CD14-positive monocyte (primary cell): ENCODE data around the gene SCN1B. TPM values are rescaled to one million over a fixed set of nuclear protein-coding genes. Genes with fewer than 3 reads are reported as not detected.

Experiments
- DNase-seq, 3 donors: peaks; one replicate each; pipeline ENCODE4 v3.0.0-alpha.2; 2011 to 2022
- H2AFZ ChIP-seq: 2 replicates; pipeline ENCODE4 v1.6.0; 2012; ENCODE audit warnings: mild to moderate bottlenecking, low read depth, low read length, inconsistent platforms; ENCODE audit not compliant: insufficient read depth, poor library complexity, severe bottlenecking
- H3K27ac ChIP-seq, 2 donors: 1 replicate in 1 of 2; 2 replicates in 1 of 2; pipeline ENCODE4 v1.5.1; 2012 to 2013; ENCODE audit warnings: low read length in 2 of 2, control low read depth in 1 of 2, inconsistent platforms in 1 of 2, low read depth in 1 of 2, mild to moderate bottlenecking in 1 of 2
- H3K27me3 ChIP-seq, 2 donors: one replicate each; pipeline versions ENCODE4 v1.6.0 to v1.6.1; 2011 to 2013; ENCODE audit warnings: low read length in 2 of 2; ENCODE audit not compliant: control insufficient read depth in 2 of 2, insufficient read depth in 2 of 2
- H3K36me3 ChIP-seq, 2 donors: replicated peaks in 1 of 2; 1 replicate in 1 of 2; 2 replicates in 1 of 2; pipeline versions ENCODE4 v1.5.1 to v1.6.1; 2012 to 2013; ENCODE audit warnings: low read length in 2 of 2, control low read depth in 1 of 2, inconsistent platforms in 1 of 2, mild to moderate bottlenecking in 1 of 2; ENCODE audit not compliant: insufficient read depth in 2 of 2, control insufficient read depth in 1 of 2
- H3K4me1 ChIP-seq, 2 donors: 1 replicate in 1 of 2; 2 replicates in 1 of 2; pipeline versions ENCODE4 v1.5.1 to v1.6.1; 2012 to 2013; ENCODE audit warnings: low read length in 2 of 2, control low read depth in 1 of 2, inconsistent platforms in 1 of 2, mild to moderate bottlenecking in 1 of 2, moderate library complexity in 1 of 2; ENCODE audit not compliant: insufficient read depth in 2 of 2, control insufficient read depth in 1 of 2
- H3K4me2 ChIP-seq: replicated peaks from 2 replicates; pipeline ENCODE3; 2012; ENCODE audit warnings: low read length, moderate library complexity, mild to moderate bottlenecking; ENCODE audit not compliant: poor library complexity, severe bottlenecking; ENCODE audit errors: extremely low read depth
- H3K4me3 ChIP-seq, 3 experiments: fragments of 200-600 bp in 1 of 3; sonication (generic) in 1 of 3; replicated peaks in 1 of 3; 1 replicate in 2 of 3; 2 replicates in 1 of 3; pipeline ENCODE4 v1.5.1; 2011 to 2013; ENCODE audit warnings: low read length in 3 of 3, mild to moderate bottlenecking in 3 of 3, control low read depth in 2 of 3, low read depth in 2 of 3, inconsistent platforms in 1 of 3, moderate library complexity in 1 of 3
- H3K79me2 ChIP-seq: 2 replicates; pipeline ENCODE4 v1.6.0; 2012; ENCODE audit warnings: mild to moderate bottlenecking, control low read depth, inconsistent platforms, low read length, moderate library complexity; ENCODE audit not compliant: insufficient read depth
- H3K9ac ChIP-seq: 2 replicates; pipeline ENCODE4 v1.6.0; 2017; ENCODE audit warnings: low read length, mild to moderate bottlenecking; ENCODE audit not compliant: insufficient read depth, poor library complexity, severe bottlenecking
- H3K9me3 ChIP-seq, 2 donors: replicated peaks in 1 of 2; 1 replicate in 1 of 2; 2 replicates in 1 of 2; pipeline versions ENCODE4 v1.5.1 to v1.6.1; 2012 to 2013; ENCODE audit warnings: low read length in 2 of 2, control low read depth in 1 of 2; ENCODE audit not compliant: control insufficient read depth in 1 of 2, insufficient read depth in 1 of 2
- H4K20me1 ChIP-seq: 2 replicates; pipeline ENCODE4 v1.6.0; 2012; ENCODE audit warnings: mild to moderate bottlenecking, low read length, control low read depth, moderate library complexity; ENCODE audit not compliant: insufficient read depth
- H3K27ac Mint-ChIP-seq, 7 donors: one replicate each; pipeline ENCODE4 v1.8.0; 2020; ENCODE audit warnings: mild to moderate bottlenecking in 7 of 7, mixed read lengths in 7 of 7, moderate library complexity in 6 of 7, inconsistent platforms in 2 of 7
- H3K27me3 Mint-ChIP-seq, 3 donors: one replicate each; pipeline ENCODE4 v1.8.0; 2021 to 2022; ENCODE audit warnings: low read depth in 3 of 3, mild to moderate bottlenecking in 3 of 3, mixed read lengths in 3 of 3, moderate library complexity in 3 of 3, inconsistent platforms in 1 of 3
- H3K36me3 Mint-ChIP-seq, 2 donors: one replicate each; pipeline ENCODE4 v1.8.0; 2020; ENCODE audit warnings: mixed read lengths in 2 of 2, inconsistent platforms in 1 of 2, mild to moderate bottlenecking in 1 of 2
- H3K4me1 Mint-ChIP-seq: one replicate; pipeline ENCODE4 v1.8.0; 2020; ENCODE audit warnings: mild to moderate bottlenecking, mixed read lengths
- H3K4me3 Mint-ChIP-seq, 2 donors: one replicate each; pipeline ENCODE4 v1.8.0; 2020; ENCODE audit warnings: mild to moderate bottlenecking in 2 of 2, mixed read lengths in 2 of 2, moderate library complexity in 1 of 2
- H3K9me3 Mint-ChIP-seq, 7 donors: one replicate each; pipeline ENCODE4 v1.8.0; 2020 to 2022; ENCODE audit warnings: mixed read lengths in 7 of 7, mild to moderate bottlenecking in 6 of 7, moderate library complexity in 6 of 7, inconsistent platforms in 2 of 7
- WGBS: methylation state at CpG from one replicate; pipeline ENCODE4 v1.1.5; 2013; ENCODE audit warnings: missing lambda C conversion rate; ENCODE audit not compliant: insufficient coverage; 5-methylcytosine and 5-hydroxymethylcytosine counted together
- intact Hi-C, 2 donors: fragments of 100-400 bp; cut with micrococcal nuclease; formaldehyde crosslinking; loops; one replicate each; pipeline versions ENCODE4 v1.15.0 to v1.15.1; 2023
- polyA plus RNA-seq, 3 donors: library from polyadenylated mRNA; depleted of rRNA in 1 of 3; unstranded in 2 of 3; stranded (reverse) in 1 of 3; fragments of 300-500 nt in 2 of 3; fragments of >200 nt in 1 of 3; fragmentation: Illumina TruSeq in 2 of 3; gene quantifications; 1 replicate in 2 of 3; 2 replicates in 1 of 3; pipeline ENCODE4 v1.2.3, GENCODE V29; 2012 to 2021
- TF ChIP-seq, protein P1 (sequence below): fragments of 200-600 bp; IDR thresholded peaks from one replicate; pipeline ENCODE4 v1.8.0; 2022; ENCODE audit warnings: antibody characterized with exemption, mild to moderate bottlenecking

Gene SCN1B
- polyA plus RNA-seq, 3 donors, result 0.08 to 0.68 TPM; not detected in 1

DNA sequence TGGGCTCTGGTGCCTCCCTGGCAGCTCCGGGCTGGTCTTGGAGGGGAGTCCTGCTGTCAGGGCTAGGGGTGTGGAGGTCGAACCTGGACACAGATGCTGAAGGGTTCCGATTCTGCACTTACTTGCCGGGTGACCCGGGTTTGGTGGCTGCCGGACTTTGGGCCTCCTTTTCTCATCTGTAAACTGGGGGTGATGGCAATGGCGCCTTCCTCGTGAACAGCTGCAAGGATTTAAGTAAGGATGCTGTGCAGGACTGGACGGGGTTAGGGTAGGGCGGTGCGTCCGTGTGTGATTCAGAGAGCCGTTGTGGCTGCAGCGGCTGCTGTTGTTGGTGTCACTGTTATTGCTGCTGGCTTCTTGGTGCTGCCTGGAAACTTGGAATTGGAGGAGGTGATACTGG lies 13.6 kb downstream of the SCN1B start:
- Histone ChIP-seq H3K9me3 (no peaks in the 10 kb centered on the region), H3K79me2 (no peaks in the 10 kb centered on the region), H3K27ac (no peak overlapping the region), H3K9ac (no peak overlapping the region), H3K27me3 (peaks cover 4 to 29% of the 10 kb centered on the region in 2 donors), H3K4me3 (no peak overlapping the region), H3K36me3 (no peaks in the 10 kb centered on the region), H2AFZ (no peak overlapping the region), H4K20me1 (no peaks in the 10 kb centered on the region), H3K4me2 (no peak overlapping the region), H3K4me1 (peaks cover 28% of the 10 kb centered on the region in 2 donors)
- H3K9me3 Mint-ChIP-seq, result peaks cover 0 to 3% (median 0%) of the 10 kb centered on the region in 7 donors
- DNase-seq, result no peak
- H3K27ac Mint-ChIP-seq, result peak overlapping the region in 1 of 7 donors; percentile 26
- H3K27me3 Mint-ChIP-seq, result peaks cover 24 to 42% (median 29%) of the 10 kb centered on the region in 3 donors
- 95% methylated on average over 13 of the region's 14 CpGs for WGBS
- H3K4me3 Mint-ChIP-seq, result no peak overlapping the region
- H3K36me3 Mint-ChIP-seq, result peaks cover 0 to 7% of the 10 kb centered on the region in 2 donors
- intact Hi-C loops, result no loop called here
- H3K4me1 Mint-ChIP-seq, result peaks cover 27% of the 10 kb centered on the region
- TF ChIP-seq, protein P1, sequence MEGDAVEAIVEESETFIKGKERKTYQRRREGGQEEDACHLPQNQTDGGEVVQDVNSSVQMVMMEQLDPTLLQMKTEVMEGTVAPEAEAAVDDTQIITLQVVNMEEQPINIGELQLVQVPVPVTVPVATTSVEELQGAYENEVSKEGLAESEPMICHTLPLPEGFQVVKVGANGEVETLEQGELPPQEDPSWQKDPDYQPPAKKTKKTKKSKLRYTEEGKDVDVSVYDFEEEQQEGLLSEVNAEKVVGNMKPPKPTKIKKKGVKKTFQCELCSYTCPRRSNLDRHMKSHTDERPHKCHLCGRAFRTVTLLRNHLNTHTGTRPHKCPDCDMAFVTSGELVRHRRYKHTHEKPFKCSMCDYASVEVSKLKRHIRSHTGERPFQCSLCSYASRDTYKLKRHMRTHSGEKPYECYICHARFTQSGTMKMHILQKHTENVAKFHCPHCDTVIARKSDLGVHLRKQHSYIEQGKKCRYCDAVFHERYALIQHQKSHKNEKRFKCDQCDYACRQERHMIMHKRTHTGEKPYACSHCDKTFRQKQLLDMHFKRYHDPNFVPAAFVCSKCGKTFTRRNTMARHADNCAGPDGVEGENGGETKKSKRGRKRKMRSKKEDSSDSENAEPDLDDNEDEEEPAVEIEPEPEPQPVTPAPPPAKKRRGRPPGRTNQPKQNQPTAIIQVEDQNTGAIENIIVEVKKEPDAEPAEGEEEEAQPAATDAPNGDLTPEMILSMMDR, result no peak

DNA sequence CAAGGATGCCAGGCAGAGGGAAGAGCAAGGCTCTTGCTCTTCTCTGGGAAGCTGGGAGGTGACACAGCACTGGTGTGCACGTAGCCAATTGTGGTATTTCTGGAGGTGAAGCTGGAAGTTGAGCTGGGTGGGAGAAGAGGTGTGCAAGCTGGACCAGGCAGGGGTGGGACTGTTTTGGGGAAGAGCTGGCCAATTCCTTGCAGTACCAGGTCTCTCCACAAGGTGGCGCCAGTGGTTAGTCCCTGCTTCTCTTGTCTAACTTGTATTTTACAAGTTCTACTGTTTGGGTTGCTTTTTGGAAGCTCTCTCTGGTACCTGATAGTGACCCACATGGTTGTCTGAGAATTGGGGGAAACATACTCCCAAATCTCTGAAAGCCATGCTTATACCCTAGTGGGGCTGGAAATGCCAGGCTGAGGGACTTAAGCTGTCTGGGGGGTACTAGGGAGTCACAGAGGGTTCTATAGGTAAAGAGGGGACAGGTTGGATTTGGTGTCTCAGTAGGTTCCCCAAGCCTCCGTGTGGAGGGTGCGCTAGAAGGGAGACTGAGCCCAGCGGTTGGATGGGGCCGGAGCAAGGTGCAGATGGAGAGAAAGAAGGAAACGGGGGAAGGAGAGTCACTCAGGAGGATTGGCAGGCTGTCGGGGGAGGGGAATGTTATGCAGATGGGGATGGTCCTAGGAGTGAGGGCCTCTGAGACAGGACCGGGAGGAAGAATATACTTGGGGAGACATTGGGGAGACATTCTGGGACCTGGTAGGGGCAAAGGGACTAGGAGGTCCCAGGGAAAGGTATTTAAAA lies 14.2 kb downstream of the SCN1B start:
- no peaks in the 10 kb centered on the region for H3K36me3 ChIP-seq
- H3K4me1 Mint-ChIP-seq, result peaks cover 21% of the 10 kb centered on the region
- DNase-seq, result peak; percentile 47 to 64 (median 60)
- H3K27ac Mint-ChIP-seq, result peak overlapping the region in 1 of 7 donors; percentile 57
- H4K20me1 ChIP-seq, result no peaks in the 10 kb centered on the region
- H3K9ac ChIP-seq, result no peak overlapping the region
- peaks cover 0 to 7% of the 10 kb centered on the region in 2 donors for H3K36me3 Mint-ChIP-seq
- H3K27ac ChIP-seq, result no peak overlapping the region
- peaks cover 4 to 23% of the 10 kb centered on the region in 2 donors for H3K27me3 ChIP-seq
- TF ChIP-seq, protein P1, result peak; percentile 99
- no peak overlapping the region for H3K4me3 ChIP-seq
- peaks cover 18 to 36% (median 24%) of the 10 kb centered on the region in 3 donors for H3K27me3 Mint-ChIP-seq
- no peaks in the 10 kb centered on the region for H3K79me2 ChIP-seq
- H3K4me1 ChIP-seq, result peaks cover 22% of the 10 kb centered on the region in 2 donors
- H2AFZ ChIP-seq, result no peak overlapping the region
- 64% methylated on average over 8 of the region's 9 CpGs for WGBS
- H3K9me3 Mint-ChIP-seq, result peaks cover 0 to 3% (median 0%) of the 10 kb centered on the region in 7 donors
- H3K4me3 Mint-ChIP-seq, result peak overlapping the region in 1 of 2 donors; percentile 34
- H3K4me2 ChIP-seq, result no peak overlapping the region
- H3K9me3 ChIP-seq, result no peaks in the 10 kb centered on the region
- intact Hi-C loops, result no loop called here
